SU-DHL-6 (cell line): ENCODE data around the gene SNRNP70.

ENCODE experiments used
- EZH2phosphoT487 ChIP-seq: fragments of 200-600 bp; sonication (generic), shearing (Covaris generic); conservative IDR thresholded peaks from 2 replicates; pipeline ENCODE4 v1.6.1; 2018; ENCODE audit warnings: mild to moderate bottlenecking, antibody characterized with exemption, low read length, moderate library complexity, mixed read lengths
- TF ChIP-seq, protein P1 (sequence below): fragments of 200-600 bp; sonication (generic); IDR thresholded peaks from one replicate; pipeline ENCODE4 v1.5.1; 2017; ENCODE audit warnings: antibody characterized with exemption, mild to moderate bottlenecking, low read length, moderate library complexity; ENCODE audit not compliant: insufficient read depth, poor library complexity, severe bottlenecking

DNA sequence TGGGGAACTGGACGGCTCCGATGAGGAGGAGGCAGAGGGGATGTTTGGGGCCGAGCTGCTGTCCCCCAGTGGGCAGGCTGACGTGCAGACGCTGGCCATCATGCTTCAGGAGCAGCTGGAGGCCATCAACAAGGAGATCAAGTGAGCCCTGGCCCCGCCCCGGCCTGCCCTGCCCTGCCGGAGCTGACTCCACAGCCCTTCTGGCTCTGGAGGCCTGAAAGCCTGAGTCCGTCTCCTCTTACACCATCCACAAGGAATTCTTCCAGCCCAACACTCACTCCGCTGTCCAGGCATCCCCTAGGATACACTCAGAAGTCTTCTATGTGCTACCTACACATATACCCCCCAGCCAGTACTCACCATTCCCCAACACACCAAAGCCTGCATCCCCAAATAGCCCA is 51.5 kb downstream of the SNRNP70 start:
- TF ChIP-seq, protein P1, sequence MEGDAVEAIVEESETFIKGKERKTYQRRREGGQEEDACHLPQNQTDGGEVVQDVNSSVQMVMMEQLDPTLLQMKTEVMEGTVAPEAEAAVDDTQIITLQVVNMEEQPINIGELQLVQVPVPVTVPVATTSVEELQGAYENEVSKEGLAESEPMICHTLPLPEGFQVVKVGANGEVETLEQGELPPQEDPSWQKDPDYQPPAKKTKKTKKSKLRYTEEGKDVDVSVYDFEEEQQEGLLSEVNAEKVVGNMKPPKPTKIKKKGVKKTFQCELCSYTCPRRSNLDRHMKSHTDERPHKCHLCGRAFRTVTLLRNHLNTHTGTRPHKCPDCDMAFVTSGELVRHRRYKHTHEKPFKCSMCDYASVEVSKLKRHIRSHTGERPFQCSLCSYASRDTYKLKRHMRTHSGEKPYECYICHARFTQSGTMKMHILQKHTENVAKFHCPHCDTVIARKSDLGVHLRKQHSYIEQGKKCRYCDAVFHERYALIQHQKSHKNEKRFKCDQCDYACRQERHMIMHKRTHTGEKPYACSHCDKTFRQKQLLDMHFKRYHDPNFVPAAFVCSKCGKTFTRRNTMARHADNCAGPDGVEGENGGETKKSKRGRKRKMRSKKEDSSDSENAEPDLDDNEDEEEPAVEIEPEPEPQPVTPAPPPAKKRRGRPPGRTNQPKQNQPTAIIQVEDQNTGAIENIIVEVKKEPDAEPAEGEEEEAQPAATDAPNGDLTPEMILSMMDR, result no peak
- TF ChIP-seq EZH2phosphoT487, result no peak
